CD14-positive monocyte (primary cell): ENCODE results near the gene UBR1. TPM values are rescaled to one million over a fixed set of nuclear protein-coding genes. Genes with fewer than 3 reads are reported as not detected.

Source experiments
- DNase-seq, 3 donors: peaks; one replicate each; pipeline ENCODE4 v3.0.0-alpha.2; 2011 to 2022
- H2AFZ ChIP-seq: 2 replicates; pipeline ENCODE4 v1.6.0; 2012; ENCODE audit warnings: mild to moderate bottlenecking, low read depth, low read length, inconsistent platforms; ENCODE audit not compliant: insufficient read depth, poor library complexity, severe bottlenecking
- H3K27ac ChIP-seq, 2 donors: 1 replicate in 1 of 2; 2 replicates in 1 of 2; pipeline ENCODE4 v1.5.1; 2012 to 2013; ENCODE audit warnings: low read length in 2 of 2, control low read depth in 1 of 2, inconsistent platforms in 1 of 2, low read depth in 1 of 2, mild to moderate bottlenecking in 1 of 2
- H3K27me3 ChIP-seq, 2 donors: one replicate each; pipeline versions ENCODE4 v1.6.0 to v1.6.1; 2011 to 2013; ENCODE audit warnings: low read length in 2 of 2; ENCODE audit not compliant: control insufficient read depth in 2 of 2, insufficient read depth in 2 of 2
- H3K36me3 ChIP-seq, 2 donors: replicated peaks in 1 of 2; 1 replicate in 1 of 2; 2 replicates in 1 of 2; pipeline versions ENCODE4 v1.5.1 to v1.6.1; 2012 to 2013; ENCODE audit warnings: low read length in 2 of 2, control low read depth in 1 of 2, inconsistent platforms in 1 of 2, mild to moderate bottlenecking in 1 of 2; ENCODE audit not compliant: insufficient read depth in 2 of 2, control insufficient read depth in 1 of 2
- H3K4me1 ChIP-seq, 2 donors: 1 replicate in 1 of 2; 2 replicates in 1 of 2; pipeline versions ENCODE4 v1.5.1 to v1.6.1; 2012 to 2013; ENCODE audit warnings: low read length in 2 of 2, control low read depth in 1 of 2, inconsistent platforms in 1 of 2, mild to moderate bottlenecking in 1 of 2, moderate library complexity in 1 of 2; ENCODE audit not compliant: insufficient read depth in 2 of 2, control insufficient read depth in 1 of 2
- H3K4me2 ChIP-seq: replicated peaks from 2 replicates; pipeline ENCODE3; 2012; ENCODE audit warnings: low read length, moderate library complexity, mild to moderate bottlenecking; ENCODE audit not compliant: poor library complexity, severe bottlenecking; ENCODE audit errors: extremely low read depth
- H3K4me3 ChIP-seq, 3 experiments: fragments of 200-600 bp in 1 of 3; sonication (generic) in 1 of 3; replicated peaks in 1 of 3; 1 replicate in 2 of 3; 2 replicates in 1 of 3; pipeline ENCODE4 v1.5.1; 2011 to 2013; ENCODE audit warnings: low read length in 3 of 3, mild to moderate bottlenecking in 3 of 3, control low read depth in 2 of 3, low read depth in 2 of 3, inconsistent platforms in 1 of 3, moderate library complexity in 1 of 3
- H3K79me2 ChIP-seq: 2 replicates; pipeline ENCODE4 v1.6.0; 2012; ENCODE audit warnings: mild to moderate bottlenecking, control low read depth, inconsistent platforms, low read length, moderate library complexity; ENCODE audit not compliant: insufficient read depth
- H3K9ac ChIP-seq: 2 replicates; pipeline ENCODE4 v1.6.0; 2017; ENCODE audit warnings: low read length, mild to moderate bottlenecking; ENCODE audit not compliant: insufficient read depth, poor library complexity, severe bottlenecking
- H3K9me3 ChIP-seq, 2 donors: replicated peaks in 1 of 2; 1 replicate in 1 of 2; 2 replicates in 1 of 2; pipeline versions ENCODE4 v1.5.1 to v1.6.1; 2012 to 2013; ENCODE audit warnings: low read length in 2 of 2, control low read depth in 1 of 2; ENCODE audit not compliant: control insufficient read depth in 1 of 2, insufficient read depth in 1 of 2
- H4K20me1 ChIP-seq: 2 replicates; pipeline ENCODE4 v1.6.0; 2012; ENCODE audit warnings: mild to moderate bottlenecking, low read length, control low read depth, moderate library complexity; ENCODE audit not compliant: insufficient read depth
- H3K27ac Mint-ChIP-seq, 7 donors: one replicate each; pipeline ENCODE4 v1.8.0; 2020; ENCODE audit warnings: mild to moderate bottlenecking in 7 of 7, mixed read lengths in 7 of 7, moderate library complexity in 6 of 7, inconsistent platforms in 2 of 7
- H3K27me3 Mint-ChIP-seq, 3 donors: one replicate each; pipeline ENCODE4 v1.8.0; 2021 to 2022; ENCODE audit warnings: low read depth in 3 of 3, mild to moderate bottlenecking in 3 of 3, mixed read lengths in 3 of 3, moderate library complexity in 3 of 3, inconsistent platforms in 1 of 3
- H3K36me3 Mint-ChIP-seq, 2 donors: one replicate each; pipeline ENCODE4 v1.8.0; 2020; ENCODE audit warnings: mixed read lengths in 2 of 2, inconsistent platforms in 1 of 2, mild to moderate bottlenecking in 1 of 2
- H3K4me1 Mint-ChIP-seq: one replicate; pipeline ENCODE4 v1.8.0; 2020; ENCODE audit warnings: mild to moderate bottlenecking, mixed read lengths
- H3K4me3 Mint-ChIP-seq, 2 donors: one replicate each; pipeline ENCODE4 v1.8.0; 2020; ENCODE audit warnings: mild to moderate bottlenecking in 2 of 2, mixed read lengths in 2 of 2, moderate library complexity in 1 of 2
- H3K9me3 Mint-ChIP-seq, 7 donors: one replicate each; pipeline ENCODE4 v1.8.0; 2020 to 2022; ENCODE audit warnings: mixed read lengths in 7 of 7, mild to moderate bottlenecking in 6 of 7, moderate library complexity in 6 of 7, inconsistent platforms in 2 of 7
- CTCF ChIP-seq: fragments of 200-600 bp; IDR thresholded peaks from one replicate; pipeline ENCODE4 v1.8.0; 2022; ENCODE audit warnings: antibody characterized with exemption, mild to moderate bottlenecking
- WGBS: methylation state at CpG from one replicate; pipeline ENCODE4 v1.1.5; 2013; ENCODE audit warnings: missing lambda C conversion rate; ENCODE audit not compliant: insufficient coverage; 5-methylcytosine and 5-hydroxymethylcytosine counted together
- intact Hi-C, 2 donors: fragments of 100-400 bp; cut with micrococcal nuclease; formaldehyde crosslinking; loops; one replicate each; pipeline versions ENCODE4 v1.15.0 to v1.15.1; 2023
- polyA plus RNA-seq, 3 donors: library from polyadenylated mRNA; depleted of rRNA in 1 of 3; unstranded in 2 of 3; stranded (reverse) in 1 of 3; fragments of 300-500 nt in 2 of 3; fragments of >200 nt in 1 of 3; fragmentation: Illumina TruSeq in 2 of 3; gene quantifications; 1 replicate in 2 of 3; 2 replicates in 1 of 3; pipeline ENCODE4 v1.2.3, GENCODE V29; 2012 to 2021

Gene UBR1
- polyA plus RNA-seq, 3 donors, result 5.1 to 7.9 (median 6.3) TPM

GRCh38 chr15:43104426-43104825 lies 1.4 kb downstream of the UBR1 start:
- peaks cover 35 to 46% of the 10 kb centered on the region in 2 donors for H3K4me1 ChIP-seq
- H3K4me3 ChIP-seq, result peak overlapping the region in 1 of 3 experiments; percentile 12
- peaks cover 44% of the 10 kb centered on the region for H3K4me1 Mint-ChIP-seq
- H4K20me1 ChIP-seq, result no peaks in the 10 kb centered on the region
- H3K36me3 Mint-ChIP-seq, result peaks cover 21 to 31% of the 10 kb centered on the region in 2 donors
- H2AFZ ChIP-seq, result no peak overlapping the region
- peak overlapping the region in 4 of 7 donors; percentile 38 to 82 (median 66) for H3K27ac Mint-ChIP-seq
- peak overlapping the region; percentile 19 for H3K4me2 ChIP-seq
- H3K4me3 Mint-ChIP-seq, result peak overlapping the region in 1 of 2 donors; percentile 38
- TF ChIP-seq CTCF, result no peak
- WGBS, result 100% methylated on average over 1 of the region's 5 CpGs
- intact Hi-C loops, result no loop called here
- H3K27me3 Mint-ChIP-seq, result no peaks in the 10 kb centered on the region
- no peaks in the 10 kb centered on the region for H3K9me3 ChIP-seq
- no peaks in the 10 kb centered on the region for H3K27me3 ChIP-seq
- H3K79me2 ChIP-seq, result peaks cover 63% of the 10 kb centered on the region
- H3K9ac ChIP-seq, result no peak overlapping the region
- peaks cover 7 to 26% of the 10 kb centered on the region in 2 donors for H3K36me3 ChIP-seq
- DNase-seq, result peak in 1 of 3 donors; percentile 10
- H3K27ac ChIP-seq, result peak overlapping the region in 1 of 2 donors; percentile 44
- H3K9me3 Mint-ChIP-seq, result peaks cover 0 to 2% (median 0%) of the 10 kb centered on the region in 7 donors

- Histone ChIP-seq H3K36me3 (peaks cover 8 to 31% of the 10 kb centered on the region in 2 donors), H3K9me3 (no peaks in the 10 kb centered on the region), H3K4me2 (no peak overlapping the region), H3K27ac (peak overlapping the region in 1 of 2 donors; percentile 44), H3K4me3 (no peak overlapping the region), H3K79me2 (peaks cover 68% of the 10 kb centered on the region), H4K20me1 (no peaks in the 10 kb centered on the region), H3K4me1 (peaks cover 35 to 46% of the 10 kb centered on the region in 2 donors), H3K9ac (no peak overlapping the region), H3K27me3 (no peaks in the 10 kb centered on the region), H2AFZ (no peak overlapping the region)
- DNase-seq, result no peak
- intact Hi-C loops, result no loop called here
- Mint-ChIP-seq H3K4me1 (peaks cover 44% of the 10 kb centered on the region), H3K9me3 (peaks cover 0 to 2% (median 0%) of the 10 kb centered on the region in 7 donors), H3K4me3 (no peak overlapping the region), H3K36me3 (peaks cover 21 to 35% of the 10 kb centered on the region in 2 donors), H3K27me3 (no peaks in the 10 kb centered on the region), H3K27ac (peak overlapping the region in 1 of 7 donors; percentile 38)
- TF ChIP-seq CTCF, result no peak
- no CpG with 5 or more reads among the region's 1 CpG for WGBS
Observed at GRCh38 chr15:43103907-43104306, 1.9 kb downstream of the UBR1 start.
